ENCODE measurements around the gene TRAF6.

GRCh38 chr11:36509201-36509639, 852 bp downstream of the TRAF6 start:
- TF ChIP-seq POLR2AphosphoS5 (IDR thresholded peaks at IDR 0.05): no peak
- no peak for TF ChIP-seq CTCF (IDR thresholded peaks at IDR 0.05)

Data from breast epithelium (tissue), 3 donors.